ENCODE data around the gene ZNF554.

DNA sequence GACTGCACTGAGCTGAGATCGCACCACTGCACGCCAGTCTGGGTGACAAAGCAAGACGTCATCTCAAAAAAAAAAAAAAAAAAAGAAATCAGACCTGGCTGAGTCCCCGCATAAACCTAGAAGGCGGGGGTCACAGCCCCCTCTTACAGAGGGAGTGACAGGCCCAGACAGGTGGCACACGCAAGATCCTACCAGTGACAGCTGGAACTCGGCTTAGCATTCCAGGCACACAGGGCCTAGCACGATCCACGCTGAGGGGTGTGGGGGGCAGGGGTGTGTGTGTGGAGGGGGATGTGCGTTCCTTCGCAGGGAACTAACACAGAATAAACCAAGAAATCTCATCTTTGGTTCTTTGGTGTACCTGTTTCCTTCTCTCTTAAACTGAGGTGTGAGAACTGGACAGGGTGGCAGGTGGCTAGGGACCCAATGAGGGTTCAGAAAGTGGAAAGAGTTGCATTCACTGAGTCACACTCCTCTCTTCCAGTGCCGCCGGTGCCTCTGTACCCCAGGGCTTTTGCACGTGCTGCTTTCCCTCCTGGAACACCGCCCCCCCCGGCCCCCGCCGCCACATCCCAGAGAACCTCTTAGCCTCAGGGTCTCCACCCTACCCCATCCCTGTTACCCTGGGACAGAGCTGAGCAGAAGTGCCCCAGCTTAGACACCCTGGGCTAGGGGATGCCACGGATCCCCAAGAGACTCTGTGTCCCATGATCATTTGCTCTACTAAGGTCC is 41.5 kb upstream of the ZNF554 start:
- TF ChIP-seq POLR2A (IDR thresholded peaks at IDR 0.05) (no peak), CTCF (IDR thresholded peaks at IDR 0.05 in 4 of 5, conservative IDR thresholded peaks at IDR 0.05 in 1 of 5) (no peak)
